ENCODE data around the gene HRCT1.

DNA sequence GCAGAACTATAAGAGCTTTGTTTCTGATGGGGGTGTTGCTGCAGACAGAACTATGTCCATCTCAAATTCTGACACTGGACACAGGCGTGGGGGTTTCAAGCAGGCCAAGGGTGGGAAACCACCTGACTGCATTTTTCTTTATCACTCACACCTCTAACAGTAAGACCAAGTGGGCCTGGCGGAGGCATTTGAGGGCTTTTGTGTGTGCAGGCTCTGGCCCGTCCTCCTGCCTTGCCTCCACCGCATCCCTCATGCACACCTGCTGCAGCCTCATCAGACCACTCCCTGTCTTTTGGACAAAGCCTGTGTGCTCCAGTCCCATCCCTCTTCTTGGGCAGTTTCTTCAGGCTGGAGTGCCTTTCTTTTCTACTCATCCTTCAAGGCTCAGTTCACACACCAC, 43.7 kb upstream of the HRCT1 start:
- TF ChIP-seq, protein P1, sequence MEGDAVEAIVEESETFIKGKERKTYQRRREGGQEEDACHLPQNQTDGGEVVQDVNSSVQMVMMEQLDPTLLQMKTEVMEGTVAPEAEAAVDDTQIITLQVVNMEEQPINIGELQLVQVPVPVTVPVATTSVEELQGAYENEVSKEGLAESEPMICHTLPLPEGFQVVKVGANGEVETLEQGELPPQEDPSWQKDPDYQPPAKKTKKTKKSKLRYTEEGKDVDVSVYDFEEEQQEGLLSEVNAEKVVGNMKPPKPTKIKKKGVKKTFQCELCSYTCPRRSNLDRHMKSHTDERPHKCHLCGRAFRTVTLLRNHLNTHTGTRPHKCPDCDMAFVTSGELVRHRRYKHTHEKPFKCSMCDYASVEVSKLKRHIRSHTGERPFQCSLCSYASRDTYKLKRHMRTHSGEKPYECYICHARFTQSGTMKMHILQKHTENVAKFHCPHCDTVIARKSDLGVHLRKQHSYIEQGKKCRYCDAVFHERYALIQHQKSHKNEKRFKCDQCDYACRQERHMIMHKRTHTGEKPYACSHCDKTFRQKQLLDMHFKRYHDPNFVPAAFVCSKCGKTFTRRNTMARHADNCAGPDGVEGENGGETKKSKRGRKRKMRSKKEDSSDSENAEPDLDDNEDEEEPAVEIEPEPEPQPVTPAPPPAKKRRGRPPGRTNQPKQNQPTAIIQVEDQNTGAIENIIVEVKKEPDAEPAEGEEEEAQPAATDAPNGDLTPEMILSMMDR (IDR thresholded peaks at IDR 0.05; ENCODE audit: poor library complexity, severe bottlenecking) = no peak
- no peak for TF ChIP-seq EP300 (conservative IDR thresholded peaks at IDR 0.05; ENCODE audit: poor library complexity, severe bottlenecking)
- TF ChIP-seq, protein P2, sequence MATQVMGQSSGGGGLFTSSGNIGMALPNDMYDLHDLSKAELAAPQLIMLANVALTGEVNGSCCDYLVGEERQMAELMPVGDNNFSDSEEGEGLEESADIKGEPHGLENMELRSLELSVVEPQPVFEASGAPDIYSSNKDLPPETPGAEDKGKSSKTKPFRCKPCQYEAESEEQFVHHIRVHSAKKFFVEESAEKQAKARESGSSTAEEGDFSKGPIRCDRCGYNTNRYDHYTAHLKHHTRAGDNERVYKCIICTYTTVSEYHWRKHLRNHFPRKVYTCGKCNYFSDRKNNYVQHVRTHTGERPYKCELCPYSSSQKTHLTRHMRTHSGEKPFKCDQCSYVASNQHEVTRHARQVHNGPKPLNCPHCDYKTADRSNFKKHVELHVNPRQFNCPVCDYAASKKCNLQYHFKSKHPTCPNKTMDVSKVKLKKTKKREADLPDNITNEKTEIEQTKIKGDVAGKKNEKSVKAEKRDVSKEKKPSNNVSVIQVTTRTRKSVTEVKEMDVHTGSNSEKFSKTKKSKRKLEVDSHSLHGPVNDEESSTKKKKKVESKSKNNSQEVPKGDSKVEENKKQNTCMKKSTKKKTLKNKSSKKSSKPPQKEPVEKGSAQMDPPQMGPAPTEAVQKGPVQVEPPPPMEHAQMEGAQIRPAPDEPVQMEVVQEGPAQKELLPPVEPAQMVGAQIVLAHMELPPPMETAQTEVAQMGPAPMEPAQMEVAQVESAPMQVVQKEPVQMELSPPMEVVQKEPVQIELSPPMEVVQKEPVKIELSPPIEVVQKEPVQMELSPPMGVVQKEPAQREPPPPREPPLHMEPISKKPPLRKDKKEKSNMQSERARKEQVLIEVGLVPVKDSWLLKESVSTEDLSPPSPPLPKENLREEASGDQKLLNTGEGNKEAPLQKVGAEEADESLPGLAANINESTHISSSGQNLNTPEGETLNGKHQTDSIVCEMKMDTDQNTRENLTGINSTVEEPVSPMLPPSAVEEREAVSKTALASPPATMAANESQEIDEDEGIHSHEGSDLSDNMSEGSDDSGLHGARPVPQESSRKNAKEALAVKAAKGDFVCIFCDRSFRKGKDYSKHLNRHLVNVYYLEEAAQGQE (IDR thresholded peaks at IDR 0.05; ENCODE audit: borderline replicate concordance) = no peak
